CD4-positive, CD25-positive, alpha-beta regulatory T cell (primary cell): ENCODE measurements around the gene FBXO4. TPM values are rescaled to one million over a fixed set of nuclear protein-coding genes. Genes with fewer than 3 reads are reported as not detected.
A peak's percentile ranks its signal among the peaks of the same experiment; 100 is the strongest.

ENCODE experiments used
- ATAC-seq, 2 donors: fragments of 150-1000 bp; cut with Tn5 transposase; one replicate each; pipeline ENCODE4 v1.10.0; 2021; ENCODE audit warnings: low read depth in 2 of 2, moderate number of reproducible peaks in 2 of 2, moderate library complexity in 1 of 2
- DNase-seq, 3 donors: peaks; one replicate each; pipeline versions ENCODE4 v3.0.0 to v3.0.0-alpha.2; 2012 to 2022; ENCODE audit warnings: mixed read lengths in 1 of 3
- H3K27ac ChIP-seq: one replicate; pipeline ENCODE4 v1.7.0; 2013; ENCODE audit warnings: mild to moderate bottlenecking, low read length; ENCODE audit not compliant: insufficient read depth, poor library complexity, severe bottlenecking
- H3K27me3 ChIP-seq: one replicate; pipeline ENCODE4 v1.7.0; 2013; ENCODE audit warnings: low read length; ENCODE audit not compliant: control insufficient read depth, insufficient read depth
- H3K36me3 ChIP-seq: one replicate; pipeline ENCODE4 v1.7.0; 2013; ENCODE audit warnings: mild to moderate bottlenecking, low read length, moderate library complexity; ENCODE audit not compliant: control insufficient read depth, insufficient read depth
- H3K4me1 ChIP-seq: 2 replicates; pipeline ENCODE4 v1.7.0; 2013; ENCODE audit warnings: mild to moderate bottlenecking, low read length; ENCODE audit not compliant: insufficient read depth, control insufficient read depth, poor library complexity, severe bottlenecking
- H3K4me3 ChIP-seq: one replicate; pipeline ENCODE4 v1.7.0; 2013; ENCODE audit warnings: low read depth, mild to moderate bottlenecking, low read length, moderate library complexity
- H3K9me3 ChIP-seq, 2 experiments: 1 replicate in 1 of 2; 2 replicates in 1 of 2; pipeline ENCODE4 v1.7.0; 2013; ENCODE audit warnings: low read length in 2 of 2, mild to moderate bottlenecking in 1 of 2, moderate library complexity in 1 of 2; ENCODE audit not compliant: control insufficient read depth in 2 of 2
- H3K27ac Mint-ChIP-seq, 3 donors: one replicate each; pipeline ENCODE4 v1.8.0; 2020 to 2022; ENCODE audit warnings: mild to moderate bottlenecking in 3 of 3, mixed read lengths in 3 of 3, moderate library complexity in 2 of 3
- H3K27me3 Mint-ChIP-seq: one replicate; pipeline ENCODE4 v1.8.0; 2022; ENCODE audit warnings: mild to moderate bottlenecking, mixed read lengths
- H3K36me3 Mint-ChIP-seq: one replicate; pipeline ENCODE4 v1.8.0; 2020; ENCODE audit warnings: mixed read lengths
- H3K4me1 Mint-ChIP-seq, 4 donors: one replicate each; pipeline ENCODE4 v1.8.0; 2020 to 2022; ENCODE audit warnings: mixed read lengths in 4 of 4, mild to moderate bottlenecking in 1 of 4
- H3K4me3 Mint-ChIP-seq, 4 donors: one replicate each; pipeline ENCODE4 v1.8.0; 2020 to 2022; ENCODE audit warnings: mild to moderate bottlenecking in 4 of 4, mixed read lengths in 4 of 4, moderate library complexity in 3 of 4
- H3K9me3 Mint-ChIP-seq, 7 donors: one replicate each; pipeline ENCODE4 v1.8.0; 2020 to 2022; ENCODE audit warnings: mixed read lengths in 7 of 7, mild to moderate bottlenecking in 3 of 7, moderate library complexity in 2 of 7
- polyA plus RNA-seq, 4 donors: library from polyadenylated mRNA; unstranded; fragments of 300-500 nt; fragmentation: Illumina TruSeq; gene quantifications; one replicate each; pipeline ENCODE4 v1.2.3, GENCODE V29; 2021
- total RNA-seq: library from RNA; stranded (reverse); gene quantifications from one replicate; pipeline ENCODE4 v1.2.3, GENCODE V29; 2022

FBXO4 gene
- total and polyA plus RNA-seq, 5 donors from 2014 or later: 11.9 to 27.4 (median 21.1) TPM

DNA sequence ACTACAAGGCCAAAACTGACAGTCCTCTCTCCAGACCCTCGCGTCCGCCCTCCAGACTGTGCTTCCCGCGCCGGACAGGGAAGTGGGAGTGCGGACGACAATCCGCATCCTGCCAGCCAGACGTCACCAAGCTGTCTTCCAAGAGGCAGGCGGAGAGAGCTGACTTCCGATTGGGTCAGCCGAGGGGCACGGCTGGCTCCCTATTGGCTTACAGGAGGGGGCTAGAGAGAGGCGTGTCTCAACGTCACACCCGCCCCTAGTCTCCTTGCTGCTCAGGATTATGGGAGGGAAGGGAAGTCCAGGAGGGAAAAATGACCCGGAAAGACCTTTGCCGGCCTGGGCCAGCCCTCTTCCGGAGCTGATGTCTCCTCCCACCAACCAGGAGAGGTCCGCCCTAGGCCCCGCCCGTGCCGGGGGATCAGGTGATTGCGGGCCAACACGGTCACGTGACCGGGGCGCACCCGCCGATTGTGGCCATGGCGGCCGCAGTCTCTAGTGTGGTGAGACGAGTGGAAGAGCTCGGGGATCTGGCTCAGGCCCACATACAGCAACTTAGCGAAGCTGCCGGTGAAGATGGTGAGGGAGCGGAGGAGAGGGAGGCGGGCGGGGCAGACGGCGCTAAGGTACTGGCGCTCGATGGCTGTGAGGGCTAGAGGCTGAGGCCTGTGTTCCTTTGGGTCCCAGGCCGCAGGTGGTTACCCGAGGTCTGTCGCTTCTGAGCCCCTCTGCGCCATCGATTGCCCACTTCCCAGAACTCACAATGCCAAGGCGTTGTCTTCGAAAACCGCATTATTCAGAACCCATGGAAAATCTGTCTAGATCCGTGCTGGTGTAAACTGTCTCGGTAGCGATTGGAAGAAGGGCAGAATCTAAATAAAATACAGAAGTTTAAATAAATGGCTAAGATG, 20.9 kb upstream of the FBXO4 start, which contains the start of gene RIMOC1:
Gene RIMOC1, plus strand, starts transcription at position 453 of the 908 bp plus-strand sequence. Its CDS starts 24 bp downstream, at position 477.
- Histone ChIP-seq H3K9me3 (no peaks in the 10 kb centered on the region), H3K36me3 (peaks cover 13% of the 10 kb centered on the region), H3K27me3 (no peaks in the 10 kb centered on the region), H3K27ac (peak within 1 kb of the TSS; percentile 86), H3K4me3 (peak within 1 kb of the TSS; percentile 87), H3K4me1 (peaks cover 18% of the 10 kb centered on the region)
- Mint-ChIP-seq H3K4me3 (peak within 1 kb of the TSS; percentile 96 to 99 (median 98)), H3K4me1 (peaks cover 19 to 46% (median 31%) of the 10 kb centered on the region in 4 donors), H3K27me3 (peaks cover 18% of the 10 kb centered on the region), H3K27ac (peak within 1 kb of the TSS; percentile 96 to 99 (median 98)), H3K9me3 (peaks cover 0 to 3% (median 0%) of the 10 kb centered on the region in 7 donors), H3K36me3 (peaks cover 9% of the 10 kb centered on the region)
- DNase-seq (peak; percentile 94 to 99 (median 95)), ATAC-seq (peak; percentile 91 to 92)

DNA sequence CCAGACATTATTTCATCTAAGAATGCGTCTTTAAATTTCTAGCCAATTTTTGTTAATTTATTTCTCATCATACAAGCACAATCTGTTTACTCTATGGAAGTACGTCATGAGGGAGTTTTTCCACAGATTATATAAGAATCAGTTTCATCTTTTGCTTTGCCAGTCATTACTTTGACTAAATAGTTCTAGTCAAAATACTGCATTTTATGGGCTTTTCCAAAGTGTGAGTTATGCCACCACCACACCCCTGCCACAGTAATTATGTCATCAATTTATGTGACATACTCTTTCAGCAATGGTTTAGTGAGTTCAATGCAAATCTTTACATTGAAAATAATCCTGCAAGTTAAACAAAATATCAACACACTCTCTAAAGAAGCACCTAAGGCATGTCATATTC, 18.9 kb upstream of the FBXO4 start:
- Mint-ChIP-seq H3K27ac (peak overlapping the region in 1 of 3 donors; percentile 18), H3K9me3 (peaks cover 0 to 3% (median 0%) of the 10 kb centered on the region in 7 donors), H3K4me1 (peaks cover 26 to 48% (median 32%) of the 10 kb centered on the region in 4 donors)

DNA sequence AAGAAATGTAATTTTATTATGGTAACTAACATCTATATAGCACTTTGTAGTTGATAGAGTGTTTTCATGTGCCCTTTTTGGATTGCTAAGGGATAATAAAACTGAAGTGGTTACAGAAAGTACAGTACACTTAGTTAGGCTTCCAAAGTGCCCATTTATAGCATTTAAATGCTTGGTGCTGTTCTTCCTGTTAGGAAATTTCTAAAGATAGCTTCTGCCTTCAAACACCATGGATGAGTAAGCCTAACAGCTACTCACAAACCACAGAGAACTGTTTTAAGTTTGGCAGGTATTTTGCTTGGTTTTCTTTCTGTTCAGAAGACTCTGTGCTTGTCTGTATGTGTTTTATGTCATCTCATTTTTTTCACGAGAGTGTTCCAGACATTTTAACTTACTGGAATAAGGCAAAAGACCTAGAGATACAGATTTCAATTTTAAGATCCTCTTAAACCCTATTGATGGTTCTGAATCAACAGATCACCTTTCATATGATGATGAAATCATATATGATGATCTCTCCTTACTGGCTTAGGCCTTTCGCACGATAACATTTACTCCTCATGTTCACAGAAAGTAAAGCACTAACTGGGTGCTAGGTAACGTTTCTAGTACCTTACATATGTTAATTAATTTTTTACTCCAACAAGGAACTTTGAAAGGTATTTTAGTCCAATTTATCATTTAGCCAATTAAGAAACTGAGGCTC, 16.6 kb upstream of the FBXO4 start:
- ATAC-seq: no peak
- H3K4me3 Mint-ChIP-seq: no peak overlapping the region
- no peak for DNase-seq
- peaks cover 26 to 48% (median 27%) of the 10 kb centered on the region in 4 donors for H3K4me1 Mint-ChIP-seq
- Histone ChIP-seq H3K4me1 (peaks cover 14% of the 10 kb centered on the region), H3K9me3 (no peaks in the 10 kb centered on the region), H3K4me3 (no peak overlapping the region), H3K27ac (no peak overlapping the region), H3K27me3 (no peaks in the 10 kb centered on the region), H3K36me3 (peaks cover 55% of the 10 kb centered on the region)
- peaks cover 8% of the 10 kb centered on the region for H3K27me3 Mint-ChIP-seq
- H3K9me3 Mint-ChIP-seq: peaks cover 0 to 3% (median 0%) of the 10 kb centered on the region in 7 donors
- no peak overlapping the region for H3K27ac Mint-ChIP-seq
- H3K36me3 Mint-ChIP-seq: peaks cover 34% of the 10 kb centered on the region

More for the DNA sequence above, 18.9 kb upstream of the FBXO4 start:
- ATAC-seq (no peak), DNase-seq (no peak)
- Mint-ChIP-seq H3K36me3 (peaks cover 23% of the 10 kb centered on the region), H3K4me3 (peak overlapping the region in 1 of 4 donors; percentile 47), H3K27me3 (peaks cover 10% of the 10 kb centered on the region)
- peak overlapping the region; percentile 17 for H3K27ac ChIP-seq
- no peak overlapping the region for H3K4me3 ChIP-seq
- peaks cover 32% of the 10 kb centered on the region for H3K36me3 ChIP-seq
- H3K9me3 ChIP-seq: no peaks in the 10 kb centered on the region
- H3K27me3 ChIP-seq: no peaks in the 10 kb centered on the region
- peaks cover 18% of the 10 kb centered on the region for H3K4me1 ChIP-seq

DNA sequence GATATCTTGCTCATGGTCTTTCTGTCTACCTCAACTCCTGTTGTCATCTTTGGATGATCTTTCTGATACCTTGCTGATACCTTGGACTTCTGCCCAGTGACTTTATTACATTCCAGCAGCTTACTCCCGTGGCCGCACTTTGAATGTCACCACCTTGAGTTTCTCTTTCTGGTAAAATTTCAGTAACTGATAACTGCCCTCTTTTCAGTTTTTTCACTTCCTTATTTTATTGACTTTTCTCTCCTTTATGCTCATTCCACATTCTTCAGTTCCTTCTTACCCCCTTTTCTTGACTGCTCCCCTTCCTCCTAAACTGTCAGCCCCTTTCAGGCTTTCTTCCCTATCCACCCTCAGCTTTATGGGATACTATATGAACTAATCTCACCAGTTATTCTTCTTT, 7.0 kb upstream of the FBXO4 start:
- Mint-ChIP-seq H3K4me1 (peaks cover 2 to 29% (median 8%) of the 10 kb centered on the region in 4 donors), H3K9me3 (no peaks in the 10 kb centered on the region), H3K27ac (peak overlapping the region in 2 of 3 donors; percentile 55 to 73), H3K4me3 (no peak overlapping the region), H3K36me3 (peaks cover 50% of the 10 kb centered on the region), H3K27me3 (no peaks in the 10 kb centered on the region)
- Histone ChIP-seq H3K27me3 (no peaks in the 10 kb centered on the region), H3K27ac (no peak overlapping the region), H3K4me1 (no peaks in the 10 kb centered on the region), H3K4me3 (no peak overlapping the region), H3K9me3 (no peaks in the 10 kb centered on the region), H3K36me3 (peaks cover 65% of the 10 kb centered on the region)
- DNase-seq (no peak), ATAC-seq (no peak)

DNA sequence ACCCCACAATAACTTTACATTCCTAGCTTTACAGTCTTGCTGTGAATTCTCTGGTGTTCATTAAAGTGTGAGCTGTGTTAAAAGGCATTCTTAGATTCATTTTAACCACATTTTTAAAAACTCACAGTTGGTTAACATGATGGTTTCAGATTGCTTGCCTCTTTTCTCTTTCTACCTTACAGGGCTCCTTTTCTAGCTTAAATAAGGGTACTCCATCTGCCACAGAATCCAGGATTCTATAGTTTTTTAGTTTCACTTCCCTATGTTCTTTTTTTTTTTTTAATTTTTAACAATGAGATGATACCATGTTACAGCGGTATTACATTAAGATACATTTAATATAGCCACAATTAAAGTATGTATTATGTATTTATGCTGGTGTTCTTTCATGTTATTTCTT, 3.9 kb upstream of the FBXO4 start:
- H3K27ac ChIP-seq: no peak overlapping the region
- Mint-ChIP-seq H3K27ac (peak overlapping the region; percentile 32 to 59 (median 45)), H3K36me3 (peaks cover 32% of the 10 kb centered on the region), H3K4me3 (no peak overlapping the region), H3K9me3 (peaks cover 0 to 2% (median 0%) of the 10 kb centered on the region in 7 donors), H3K27me3 (no peaks in the 10 kb centered on the region), H3K4me1 (peaks cover 10 to 30% (median 22%) of the 10 kb centered on the region in 4 donors)
- no peaks in the 10 kb centered on the region for H3K27me3 ChIP-seq
- H3K9me3 ChIP-seq: no peaks in the 10 kb centered on the region
- H3K36me3 ChIP-seq: peaks cover 42% of the 10 kb centered on the region
- H3K4me3 ChIP-seq: no peak overlapping the region
- ATAC-seq (no peak), DNase-seq (no peak)
- peaks cover 17% of the 10 kb centered on the region for H3K4me1 ChIP-seq

DNA sequence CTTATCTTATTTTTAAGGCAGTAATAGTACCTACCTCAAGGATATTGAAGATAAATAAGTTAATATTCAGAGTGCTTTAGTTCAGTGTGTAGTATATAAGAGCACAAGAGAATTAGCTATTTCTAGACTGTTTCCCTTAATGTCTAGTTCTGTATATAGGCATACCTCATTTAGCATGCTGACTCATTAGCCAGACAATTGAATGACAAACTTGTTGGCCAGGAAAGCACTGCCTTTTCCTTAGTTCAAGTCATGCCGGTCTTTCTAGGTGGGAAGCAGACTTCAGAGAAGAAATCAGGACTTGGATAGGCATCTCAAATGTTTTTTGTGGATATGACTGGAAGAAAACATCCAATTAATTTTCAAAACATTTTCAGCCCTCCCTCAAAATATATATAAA, 3.2 kb upstream of the FBXO4 start:
- peaks cover 20% of the 10 kb centered on the region for H3K4me1 ChIP-seq
- no peak overlapping the region for H3K4me3 ChIP-seq
- H3K27ac ChIP-seq: no peak overlapping the region
- H3K9me3 ChIP-seq: no peaks in the 10 kb centered on the region
- no peaks in the 10 kb centered on the region for H3K27me3 ChIP-seq
- H3K27me3 Mint-ChIP-seq: no peaks in the 10 kb centered on the region
- peaks cover 39% of the 10 kb centered on the region for H3K36me3 ChIP-seq
- ATAC-seq: no peak
- DNase-seq: no peak
- peaks cover 0 to 2% (median 0%) of the 10 kb centered on the region in 7 donors for H3K9me3 Mint-ChIP-seq
- H3K36me3 Mint-ChIP-seq: peaks cover 31% of the 10 kb centered on the region
- peak overlapping the region in 1 of 3 donors; percentile 32 for H3K27ac Mint-ChIP-seq
- H3K4me1 Mint-ChIP-seq: peaks cover 11 to 36% (median 24%) of the 10 kb centered on the region in 4 donors
- no peak overlapping the region for H3K4me3 Mint-ChIP-seq

DNA sequence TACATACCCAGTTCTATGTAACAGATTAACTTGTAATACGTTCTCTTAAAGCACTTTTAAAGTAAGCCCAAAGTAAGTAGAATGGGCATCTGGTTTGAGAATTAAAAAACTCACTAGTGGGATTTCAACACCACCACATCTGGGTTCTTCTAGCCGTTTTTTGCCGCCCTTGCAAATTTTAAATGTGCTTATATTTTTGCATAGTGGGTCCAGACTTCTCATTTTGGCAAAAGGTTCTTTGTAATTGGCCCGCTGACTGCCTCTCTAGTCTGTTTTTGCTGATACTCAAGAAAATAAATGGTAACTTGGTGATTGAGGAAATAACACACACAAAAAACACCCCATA, 582 bp upstream of the FBXO4 start:
- H3K4me3 ChIP-seq: peak overlapping the region; percentile 81
- H3K9me3 Mint-ChIP-seq: peaks cover 0 to 2% (median 0%) of the 10 kb centered on the region in 7 donors
- H3K4me1 ChIP-seq: peaks cover 21% of the 10 kb centered on the region
- peaks cover 14 to 47% (median 24%) of the 10 kb centered on the region in 4 donors for H3K4me1 Mint-ChIP-seq
- no peak for DNase-seq
- H3K27me3 Mint-ChIP-seq: no peaks in the 10 kb centered on the region
- no peaks in the 10 kb centered on the region for H3K9me3 ChIP-seq
- peaks cover 14% of the 10 kb centered on the region for H3K36me3 ChIP-seq
- peak overlapping the region; percentile 96 to 98 (median 97) for H3K27ac Mint-ChIP-seq
- ATAC-seq: no peak
- H3K27ac ChIP-seq: peak overlapping the region; percentile 95
- peaks cover 13% of the 10 kb centered on the region for H3K36me3 Mint-ChIP-seq
- no peaks in the 10 kb centered on the region for H3K27me3 ChIP-seq
- H3K4me3 Mint-ChIP-seq: peak overlapping the region; percentile 85 to 88 (median 86)
